K562 (cell line): ENCODE data around the gene ZNF839. TPM values are rescaled to one million over a fixed set of nuclear protein-coding genes. Genes with fewer than 3 reads are reported as not detected.

Source experiments
- ATF7 ChIP-seq: fragments of 450-650 bp; IDR thresholded peaks from 2 replicates; pipeline ENCODE4 v1.7.1; 2014; ENCODE audit warnings: mild to moderate bottlenecking, moderate library complexity
- CCNT2 ChIP-seq: IDR thresholded peaks from 2 replicates; pipeline ENCODE4 v1.6.1; 2011; ENCODE audit warnings: borderline replicate concordance, low read depth, mild to moderate bottlenecking, moderate library complexity, mixed read lengths, low read length; ENCODE audit not compliant: insufficient read length; ENCODE audit errors: extremely low read depth
- CTBP1 ChIP-seq: fragments of 450-650 bp; IDR thresholded peaks from 2 replicates; pipeline ENCODE4 v1.6.1; 2016; ENCODE audit warnings: borderline replicate concordance
- EHMT2 ChIP-seq: fragments of 450-650 bp; IDR thresholded peaks from 2 replicates; pipeline ENCODE4 v1.6.1; 2018; ENCODE audit warnings: antibody characterized with exemption
- HDAC2 ChIP-seq: fragments of 450-650 bp; IDR thresholded peaks from 2 replicates; pipeline ENCODE4 v1.6.1; 2016; ENCODE audit warnings: mild to moderate bottlenecking
- IFI16 ChIP-seq: fragments of 250-450 bp; sonication (Bioruptor Pico); IDR thresholded peaks from 2 replicates; pipeline ENCODE4 v2.1.2; 2022; ENCODE audit warnings: mild to moderate bottlenecking, inconsistent platforms
- MAFK ChIP-seq: IDR thresholded peaks from 2 replicates; pipeline ENCODE4 v1.6.1; 2011; ENCODE audit warnings: low read length, improper control_type of control experiment
- MCM7 ChIP-seq, 2 experiments: fragments of 450-650 bp; IDR thresholded peaks; 2 replicates each; pipeline ENCODE4 v1.6.1; 2016 to 2018
- MTA1 ChIP-seq: fragments of 450-650 bp; IDR thresholded peaks from 2 replicates; pipeline ENCODE4 v1.6.1; 2017; ENCODE audit warnings: borderline replicate concordance
- NONO ChIP-seq, 2 experiments: fragments of 200-400 bp in 1 of 2; fragments of 450-650 bp in 1 of 2; formaldehyde crosslinking in 1 of 2; IDR thresholded peaks; 2 replicates each; pipeline ENCODE4 v1.6.1; 2017; ENCODE audit warnings: low read depth in 2 of 2, mild to moderate bottlenecking in 2 of 2, moderate library complexity in 2 of 2, low read length in 1 of 2
- TCF7L2 ChIP-seq: fragments of 150-350 bp; IDR thresholded peaks from 2 replicates; pipeline ENCODE4 v1.6.1; 2016; ENCODE audit warnings: low read depth, mild to moderate bottlenecking, low read length, moderate library complexity
- XRCC4 ChIP-seq: IDR thresholded peaks from one replicate; pipeline ENCODE4 v1.6.1; 2011; ENCODE audit not compliant: insufficient read depth, insufficient read length; ENCODE audit errors: extremely low read depth
- ZNF184 ChIP-seq: sonication (generic); formaldehyde crosslinking; IDR thresholded peaks from 2 replicates; pipeline ENCODE4 v1.5.0; 2020; ENCODE audit warnings: missing genetic modification reagents
- ZNF586 ChIP-seq: fragments of 450-650 bp; formaldehyde crosslinking; conservative IDR thresholded peaks from 2 replicates; pipeline ENCODE4 v1.4.0; 2020; ENCODE audit warnings: mild to moderate bottlenecking, moderate library complexity
- polyA plus RNA-seq, 8 experiments: library from polyadenylated mRNA; depleted of rRNA in 4 of 8; stranded (reverse) in 5 of 8; unstranded in 3 of 8; fragments of >200 nt; fragmentation: Nextera tagmentation in 2 of 8; fragmentation: Illumina TruSeq in 1 of 8; extraction: Ambion mirVana in 2 of 8; extraction: Trizol in 1 of 8; gene quantifications; 2 replicates each; pipeline versions ENCODE4 v1.2.1 to v1.2.3, GENCODE V29; 2011 to 2014; ENCODE audit warnings: inconsistent platforms in 1 of 8, missing spikeins in 1 of 8
- total RNA-seq, 7 experiments: library from RNA; depleted of rRNA in 6 of 7; stranded (reverse); fragments of >200 nt in 6 of 7; fragmentation: Illumina TruSeq in 2 of 7; extraction: Trizol in 2 of 7; gene quantifications; 2 replicates each; pipeline versions ENCODE4 v1.2.1 to v1.2.3, GENCODE V29; 2011 to 2021; ENCODE audit warnings: low replicate concordance in 1 of 7
- TF ChIP-seq, protein P1 (sequence below), 2 experiments: fragments of 450-650 bp; conservative IDR thresholded peaks; 2 replicates each; pipeline ENCODE4 v1.6.1; 2017; ENCODE audit warnings: mild to moderate bottlenecking in 2 of 2, moderate library complexity in 2 of 2
- TF ChIP-seq, protein P2 (sequence below): fragments of 200-800 bp; sonication (Bioruptor generic); IDR thresholded peaks from 2 replicates; pipeline ENCODE4 v1.6.1; 2017; ENCODE audit warnings: missing genetic modification characterization, missing compliant biosample characterization
- TF ChIP-seq, protein P3 (sequence below), 3 experiments: fragments of 200-800 bp in 1 of 3; fragments of 250-450 bp in 1 of 3; fragments of 450-650 bp in 1 of 3; sonication (Bioruptor Pico) in 1 of 3; sonication (Bioruptor generic) in 1 of 3; formaldehyde crosslinking in 1 of 3; IDR thresholded peaks; 2 replicates each; pipeline versions ENCODE4 v1.6.1 to v1.8.0; 2016 to 2022; ENCODE audit warnings: mild to moderate bottlenecking in 2 of 3, missing genetic modification characterization in 2 of 3, missing compliant biosample characterization in 1 of 3, moderate library complexity in 1 of 3

The ZNF839 gene
- total and polyA plus RNA-seq, 9 of the 15 experiments (the other 6 are each of a cell fraction or from before 2014, with no cell fraction given) = 0.42 to 8.4 (median 5.7) TPM

DNA sequence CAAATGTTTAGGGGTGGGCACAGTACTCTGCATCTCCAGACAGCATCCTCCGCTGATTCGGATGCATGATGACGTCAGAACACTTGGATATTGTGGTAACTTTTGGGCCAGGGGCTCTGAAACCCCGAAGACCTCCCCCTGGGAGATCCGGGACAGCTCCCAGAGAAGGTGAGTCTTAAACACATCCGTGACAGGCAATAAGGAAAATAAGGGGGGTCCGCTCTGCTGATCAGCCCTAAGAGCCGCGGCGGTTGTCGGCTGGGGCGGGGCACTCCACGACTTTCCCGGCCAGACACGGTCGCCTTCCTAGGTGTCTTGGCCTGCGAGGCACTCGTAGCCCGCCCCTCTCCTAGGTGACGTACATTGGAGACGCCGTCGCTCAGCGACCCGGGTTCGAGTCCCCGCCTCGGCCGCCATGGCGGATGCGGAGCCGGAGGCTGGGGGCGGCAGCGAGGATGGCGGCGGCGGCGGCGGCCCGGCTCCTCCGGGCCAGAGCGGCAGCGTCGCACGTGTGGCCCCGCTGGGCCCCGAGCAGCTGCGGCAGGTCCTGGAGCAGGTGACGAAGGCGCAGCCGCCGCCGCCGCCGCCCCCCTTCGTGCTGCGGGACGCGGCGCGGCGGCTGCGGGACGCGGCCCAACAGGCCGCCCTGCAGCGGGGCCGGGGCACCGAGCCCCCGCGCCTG is at the start of gene ZNF839 (continued):
- TF ChIP-seq ZNF184 (CRISPR knock-in tag) (no peak), NONO (IDR thresholded peaks at IDR 0.05; ENCODE audit: low read depth in 2 of 2, low read length in 1 of 2) (peak; percentile 30 to 47; a peak in 1 of 4 replicates), HDAC2 (0 out of 2 replicates have a peak, but pooled peaks have one; percentile 21), MCM7 (IDR thresholded peaks at IDR 0.05) (no peak), TCF7L2 (no peak), IFI16 (CRISPR knock-in tag) (no peak), CTBP1 (peak; percentile 57; the same call in 1 of the 2 replicates), EHMT2 (no peak), MTA1 (peak; percentile 90), ATF7 (peak; percentile 96), XRCC4 (no peak), MAFK (no peak), CCNT2 (peak; percentile 48), ZNF586 (CRISPR knock-in tag) (no peak)
- TF ChIP-seq, protein P1, sequence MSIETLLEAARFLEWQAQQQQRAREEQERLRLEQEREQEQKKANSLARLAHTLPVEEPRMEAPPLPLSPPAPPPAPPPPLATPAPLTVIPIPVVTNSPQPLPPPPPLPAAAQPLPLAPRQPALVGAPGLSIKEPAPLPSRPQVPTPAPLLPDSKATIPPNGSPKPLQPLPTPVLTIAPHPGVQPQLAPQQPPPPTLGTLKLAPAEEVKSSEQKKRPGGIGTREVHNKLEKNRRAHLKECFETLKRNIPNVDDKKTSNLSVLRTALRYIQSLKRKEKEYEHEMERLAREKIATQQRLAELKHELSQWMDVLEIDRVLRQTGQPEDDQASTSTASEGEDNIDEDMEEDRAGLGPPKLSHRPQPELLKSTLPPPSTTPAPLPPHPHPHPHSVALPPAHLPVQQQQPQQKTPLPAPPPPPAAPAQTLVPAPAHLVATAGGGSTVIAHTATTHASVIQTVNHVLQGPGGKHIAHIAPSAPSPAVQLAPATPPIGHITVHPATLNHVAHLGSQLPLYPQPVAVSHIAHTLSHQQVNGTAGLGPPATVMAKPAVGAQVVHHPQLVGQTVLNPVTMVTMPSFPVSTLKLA (conservative IDR thresholded peaks at IDR 0.05) = peak in 1 of 2 experiments; percentile 59; a peak in 1 of 4 replicates
- TF ChIP-seq, protein P2, sequence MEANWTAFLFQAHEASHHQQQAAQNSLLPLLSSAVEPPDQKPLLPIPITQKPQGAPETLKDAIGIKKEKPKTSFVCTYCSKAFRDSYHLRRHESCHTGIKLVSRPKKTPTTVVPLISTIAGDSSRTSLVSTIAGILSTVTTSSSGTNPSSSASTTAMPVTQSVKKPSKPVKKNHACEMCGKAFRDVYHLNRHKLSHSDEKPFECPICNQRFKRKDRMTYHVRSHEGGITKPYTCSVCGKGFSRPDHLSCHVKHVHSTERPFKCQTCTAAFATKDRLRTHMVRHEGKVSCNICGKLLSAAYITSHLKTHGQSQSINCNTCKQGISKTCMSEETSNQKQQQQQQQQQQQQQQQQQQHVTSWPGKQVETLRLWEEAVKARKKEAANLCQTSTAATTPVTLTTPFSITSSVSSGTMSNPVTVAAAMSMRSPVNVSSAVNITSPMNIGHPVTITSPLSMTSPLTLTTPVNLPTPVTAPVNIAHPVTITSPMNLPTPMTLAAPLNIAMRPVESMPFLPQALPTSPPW (CRISPR knock-in tag) = peak; percentile 88
- TF ChIP-seq, protein P3, sequence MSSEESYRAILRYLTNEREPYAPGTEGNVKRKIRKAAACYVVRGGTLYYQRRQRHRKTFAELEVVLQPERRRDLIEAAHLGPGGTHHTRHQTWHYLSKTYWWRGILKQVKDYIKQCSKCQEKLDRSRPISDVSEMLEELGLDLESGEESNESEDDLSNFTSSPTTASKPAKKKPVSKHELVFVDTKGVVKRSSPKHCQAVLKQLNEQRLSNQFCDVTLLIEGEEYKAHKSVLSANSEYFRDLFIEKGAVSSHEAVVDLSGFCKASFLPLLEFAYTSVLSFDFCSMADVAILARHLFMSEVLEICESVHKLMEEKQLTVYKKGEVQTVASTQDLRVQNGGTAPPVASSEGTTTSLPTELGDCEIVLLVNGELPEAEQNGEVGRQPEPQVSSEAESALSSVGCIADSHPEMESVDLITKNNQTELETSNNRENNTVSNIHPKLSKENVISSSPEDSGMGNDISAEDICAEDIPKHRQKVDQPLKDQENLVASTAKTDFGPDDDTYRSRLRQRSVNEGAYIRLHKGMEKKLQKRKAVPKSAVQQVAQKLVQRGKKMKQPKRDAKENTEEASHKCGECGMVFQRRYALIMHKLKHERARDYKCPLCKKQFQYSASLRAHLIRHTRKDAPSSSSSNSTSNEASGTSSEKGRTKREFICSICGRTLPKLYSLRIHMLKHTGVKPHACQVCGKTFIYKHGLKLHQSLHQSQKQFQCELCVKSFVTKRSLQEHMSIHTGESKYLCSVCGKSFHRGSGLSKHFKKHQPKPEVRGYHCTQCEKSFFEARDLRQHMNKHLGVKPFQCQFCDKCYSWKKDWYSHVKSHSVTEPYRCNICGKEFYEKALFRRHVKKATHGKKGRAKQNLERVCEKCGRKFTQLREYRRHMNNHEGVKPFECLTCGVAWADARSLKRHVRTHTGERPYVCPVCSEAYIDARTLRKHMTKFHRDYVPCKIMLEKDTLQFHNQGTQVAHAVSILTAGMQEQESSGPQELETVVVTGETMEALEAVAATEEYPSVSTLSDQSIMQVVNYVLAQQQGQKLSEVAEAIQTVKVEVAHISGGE (CRISPR knock-in tag; IDR thresholded peaks at IDR 0.05) = no peak
